K562 (cell line): ENCODE measurements around the gene MYOZ1. TPM values are rescaled to one million over a fixed set of nuclear protein-coding genes. Genes with fewer than 3 reads are reported as not detected.

Experiments used
- ARID3A ChIP-seq: IDR thresholded peaks from 2 replicates; pipeline ENCODE4 v1.6.1; 2012; ENCODE audit warnings: low read depth, low read length, improper control_type of control experiment, borderline replicate concordance
- ARNT ChIP-seq, 2 experiments: fragments of 450-650 bp; IDR thresholded peaks; 2 replicates each; pipeline ENCODE4 v1.6.1; 2016; ENCODE audit warnings: mild to moderate bottlenecking in 1 of 2
- ATF3 ChIP-seq, 2 experiments: fragments of 450-650 bp in 1 of 2; sonication (generic) in 1 of 2; formaldehyde crosslinking in 1 of 2; IDR thresholded peaks in 1 of 2; conservative IDR thresholded peaks in 1 of 2; 2 replicates each; pipeline versions ENCODE4 v1.6.1 to v1.8.1; 2016 to 2023; ENCODE audit warnings: mild to moderate bottlenecking in 2 of 2, moderate library complexity in 2 of 2, inconsistent platforms in 1 of 2, missing genetic modification reagents in 1 of 2
- ELF4 ChIP-seq: fragments of 450-650 bp; formaldehyde crosslinking; IDR thresholded peaks from 2 replicates; pipeline ENCODE4 v1.4.0; 2022; ENCODE audit warnings: missing genetic modification characterization
- HNRNPLL ChIP-seq: fragments of 200-400 bp; formaldehyde crosslinking; IDR thresholded peaks from 2 replicates; pipeline ENCODE4 v1.6.1; 2017; ENCODE audit warnings: low read length, low read depth, mild to moderate bottlenecking; ENCODE audit not compliant: poor library complexity, severe bottlenecking
- NBN ChIP-seq: fragments of 450-650 bp; IDR thresholded peaks from 2 replicates; pipeline ENCODE4 v1.6.1; 2016; ENCODE audit warnings: low read depth, mild to moderate bottlenecking
- PCBP1 ChIP-seq: fragments of 200-400 bp; formaldehyde crosslinking; IDR thresholded peaks from 2 replicates; pipeline ENCODE4 v1.6.1; 2018; ENCODE audit warnings: mild to moderate bottlenecking, low read depth, low read length; ENCODE audit not compliant: poor library complexity, severe bottlenecking
- PRDM10 ChIP-seq: fragments of 450-650 bp; IDR thresholded peaks from 2 replicates; pipeline ENCODE4 v1.6.1; 2018; ENCODE audit not compliant: partially characterized antibody
- RFX1 ChIP-seq: fragments of 450-650 bp; IDR thresholded peaks from 2 replicates; pipeline ENCODE4 v1.6.1; 2016; ENCODE audit warnings: mild to moderate bottlenecking, moderate library complexity
- SIN3A ChIP-seq, 2 experiments: fragments of 150-350 bp in 1 of 2; IDR thresholded peaks; 2 replicates each; pipeline ENCODE4 v1.6.1; 2011 to 2016; ENCODE audit warnings: borderline replicate concordance in 2 of 2, low read depth in 2 of 2, low read length in 2 of 2, mild to moderate bottlenecking in 2 of 2, moderate library complexity in 2 of 2; ENCODE audit not compliant: control insufficient read depth in 1 of 2
- SMARCC2 ChIP-seq: fragments of 450-650 bp; IDR thresholded peaks from 2 replicates; pipeline ENCODE4 v1.6.1; 2017; ENCODE audit warnings: antibody characterized with exemption, moderate library complexity, mild to moderate bottlenecking, low read depth
- TRIM24 ChIP-seq, 2 experiments: fragments of 450-650 bp; IDR thresholded peaks; 2 replicates each; pipeline ENCODE4 v1.6.1; 2016
- ZBTB1 ChIP-seq: sonication (generic); formaldehyde crosslinking; IDR thresholded peaks from 2 replicates; pipeline ENCODE4 v1.8.1; 2023; ENCODE audit warnings: missing genetic modification reagents, low read depth, mild to moderate bottlenecking, borderline replicate concordance
- ZMIZ1 ChIP-seq, 2 experiments: fragments of 150-350 bp in 1 of 2; IDR thresholded peaks; 2 replicates each; pipeline ENCODE4 v1.6.1; 2012 to 2016; ENCODE audit warnings: low read depth in 2 of 2, low read length in 2 of 2, mild to moderate bottlenecking in 1 of 2, moderate library complexity in 1 of 2
- ZNF316 ChIP-seq: fragments of 450-650 bp; IDR thresholded peaks from 2 replicates; pipeline ENCODE4 v1.6.1; 2016
- polyA plus RNA-seq, 8 experiments: library from polyadenylated mRNA; depleted of rRNA in 4 of 8; stranded (reverse) in 5 of 8; unstranded in 3 of 8; fragments of >200 nt; fragmentation: Nextera tagmentation in 2 of 8; fragmentation: Illumina TruSeq in 1 of 8; extraction: Ambion mirVana in 2 of 8; extraction: Trizol in 1 of 8; gene quantifications; 2 replicates each; pipeline versions ENCODE4 v1.2.1 to v1.2.3, GENCODE V29; 2011 to 2014; ENCODE audit warnings: inconsistent platforms in 1 of 8, missing spikeins in 1 of 8
- total RNA-seq, 7 experiments: library from RNA; depleted of rRNA in 6 of 7; stranded (reverse); fragments of >200 nt in 6 of 7; fragmentation: Illumina TruSeq in 2 of 7; extraction: Trizol in 2 of 7; gene quantifications; 2 replicates each; pipeline versions ENCODE4 v1.2.1 to v1.2.3, GENCODE V29; 2011 to 2021; ENCODE audit warnings: low replicate concordance in 1 of 7

MYOZ1 gene
- total and polyA plus RNA-seq, 9 of the 15 experiments (the other 6 are each of a cell fraction or from before 2014, with no cell fraction given), result 0.03 to 0.18 (median 0.07) TPM; not detected in 5

GRCh38 chr10:73625004-73625883 lies 16.0 kb downstream of the MYOZ1 start (continued):
- TF ChIP-seq ZMIZ1 (IDR thresholded peaks at IDR 0.05; ENCODE audit: low read depth in 2 of 2, low read length in 2 of 2) (no peak; a peak in 1 of 4 replicates), ARID3A (0 out of 2 replicates have a peak, but pooled peaks have one; percentile 5), NBN (peak; percentile 68; the same call in 1 of the 2 replicates), PRDM10 (peak; percentile 62), ELF4 (peak; percentile 85), ARNT (IDR thresholded peaks at IDR 0.05) (peak; percentile 19 to 50; a peak in 2 of 4 replicates), PCBP1 (no peak), ATF3 (IDR thresholded peaks at IDR 0.05) (no peak), ATF3 (CRISPR knock-in tag; conservative IDR thresholded peaks at IDR 0.05) (no peak), SMARCC2 (no peak), HNRNPLL (peak; percentile 37), ZBTB1 (CRISPR knock-in tag) (0 out of 2 replicates have a peak, but pooled peaks have one; percentile 64), TRIM24 (IDR thresholded peaks at IDR 0.05) (peak in 1 of 2 experiments; percentile 13; a peak in 1 of 4 replicates), RFX1 (no peak), SIN3A (IDR thresholded peaks at IDR 0.05; ENCODE audit: borderline replicate concordance in 2 of 2, control insufficient read depth in 1 of 2, low read depth in 2 of 2, low read length in 2 of 2) (peak in 1 of 2 experiments; percentile 64; a peak in 2 of 4 replicates), ZNF316 (0 out of 2 replicates have a peak, but pooled peaks have one; percentile 11)
